A673 (cell line): ENCODE measurements around the gene METTL27. TPM values are rescaled to one million over a fixed set of nuclear protein-coding genes. Genes with fewer than 3 reads are reported as not detected.
"Not testable (repeated sequence)": the region's sequence is repeated elsewhere in the genome, so short reads cannot be mapped to it uniquely, and the experiment has no call there.

ENCODE experiments used
- BruUV-seq: library from RNA; stranded (reverse); fragments of 400-500 nt; replicated peaks from 2 replicates; lab custom pipeline; 2021; lab: Mats Ljungman, UMichigan
- CTCF ChIA-PET: fragments of 300-600 bp; sonication (Branson Sonifier 250); formaldehyde crosslinking; loops from one replicate; lab custom pipeline; 2022; ENCODE audit warnings: antibody characterized with exemption; lab: Charles Lee
- POLR2A ChIA-PET: fragments of 300-600 bp; sonication (Branson Sonifier 250); formaldehyde crosslinking; loops from one replicate; lab custom pipeline; 2022; ENCODE audit warnings: antibody characterized with exemption; ENCODE audit not compliant: low non-redundant PET; lab: Charles Lee
- DNase-seq: peaks from one replicate; pipeline ENCODE4 v3.0.0-alpha.2; 2015; ENCODE audit warnings: low spot score
- H3K27ac ChIP-seq: fragments of 200-600 bp; sonication (generic); 2 replicates; pipeline ENCODE4 v1.5.1; 2016; ENCODE audit warnings: mixed run types, low read depth, mild to moderate bottlenecking, mixed read lengths, antibody characterized with exemption, low read length; ENCODE audit not compliant: poor library complexity, severe bottlenecking
- H3K27me3 ChIP-seq: fragments of 200-600 bp; sonication (generic); replicated peaks from 2 replicates; pipeline ENCODE4 v1.6.1; 2017; ENCODE audit warnings: mixed run types, low read depth, mild to moderate bottlenecking, mixed read lengths, antibody characterized with exemption, low read length; ENCODE audit not compliant: insufficient read depth, poor library complexity
- H3K36me3 ChIP-seq: fragments of 200-600 bp; sonication (generic); 2 replicates; pipeline ENCODE4 v1.6.1; 2016; ENCODE audit warnings: mixed run types, mild to moderate bottlenecking, mixed read lengths, antibody characterized with exemption, low read length; ENCODE audit not compliant: insufficient read depth, poor library complexity, severe bottlenecking
- H3K4me1 ChIP-seq: fragments of 200-600 bp; sonication (generic); 2 replicates; pipeline ENCODE4 v1.6.1; 2017; ENCODE audit warnings: mixed run types, mild to moderate bottlenecking, mixed read lengths, antibody characterized with exemption, low read length; ENCODE audit not compliant: insufficient read depth, poor library complexity, severe bottlenecking
- H3K4me3 ChIP-seq: fragments of 200-600 bp; sonication (generic); 2 replicates; pipeline ENCODE4 v1.5.1; 2016; ENCODE audit warnings: low read depth, mixed run types, mild to moderate bottlenecking, mixed read lengths, low read length; ENCODE audit not compliant: poor library complexity, severe bottlenecking
- H3K9me3 ChIP-seq: fragments of 200-600 bp; sonication (generic); 2 replicates; pipeline ENCODE4 v1.6.1; 2016; ENCODE audit warnings: mixed run types, low read depth, mild to moderate bottlenecking, mixed read lengths, antibody characterized with exemption, low read length; ENCODE audit not compliant: poor library complexity, severe bottlenecking
- EZH2 ChIP-seq: fragments of 200-600 bp; sonication (generic); IDR thresholded peaks from 2 replicates; pipeline ENCODE4 v1.6.1; 2017; ENCODE audit warnings: borderline replicate concordance, low read depth, mild to moderate bottlenecking, mixed read lengths, antibody characterized with exemption, low read length; ENCODE audit not compliant: poor library complexity, severe bottlenecking
- intact Hi-C: fragments of 100-400 bp; cut with micrococcal nuclease; formaldehyde crosslinking; loops from one replicate; pipeline ENCODE4 v1.10.0; 2022; ENCODE audit not compliant: unreplicated experiment
- total RNA-seq: library from RNA; stranded (reverse); gene quantifications from 2 replicates; pipeline ENCODE4 v1.2.3, GENCODE V29; 2021
- TF ChIP-seq, protein P1 (sequence below): fragments of 300-800, 200-600 bp; sonication (generic); conservative IDR thresholded peaks from 2 replicates; pipeline ENCODE4 v1.5.1; 2017; ENCODE audit warnings: low read depth, mild to moderate bottlenecking, antibody characterized with exemption, low read length, moderate library complexity, mixed read lengths

Gene METTL27
- total RNA-seq, 1 experiment from 2014 or later, result not detected

GRCh38 chr7:73850781-73851207 is 8.5 kb upstream of the METTL27 start:
- Histone ChIP-seq H3K9me3 (no peaks in the 10 kb centered on the region), H3K27me3 (no peaks in the 10 kb centered on the region), H3K4me1 (peaks cover 7% of the 10 kb centered on the region), H3K27ac (no peak overlapping the region), H3K4me3 (no peak overlapping the region), H3K36me3 (no peaks in the 10 kb centered on the region)
- TF ChIP-seq EZH2, result no peak
- TF ChIP-seq, protein P1, sequence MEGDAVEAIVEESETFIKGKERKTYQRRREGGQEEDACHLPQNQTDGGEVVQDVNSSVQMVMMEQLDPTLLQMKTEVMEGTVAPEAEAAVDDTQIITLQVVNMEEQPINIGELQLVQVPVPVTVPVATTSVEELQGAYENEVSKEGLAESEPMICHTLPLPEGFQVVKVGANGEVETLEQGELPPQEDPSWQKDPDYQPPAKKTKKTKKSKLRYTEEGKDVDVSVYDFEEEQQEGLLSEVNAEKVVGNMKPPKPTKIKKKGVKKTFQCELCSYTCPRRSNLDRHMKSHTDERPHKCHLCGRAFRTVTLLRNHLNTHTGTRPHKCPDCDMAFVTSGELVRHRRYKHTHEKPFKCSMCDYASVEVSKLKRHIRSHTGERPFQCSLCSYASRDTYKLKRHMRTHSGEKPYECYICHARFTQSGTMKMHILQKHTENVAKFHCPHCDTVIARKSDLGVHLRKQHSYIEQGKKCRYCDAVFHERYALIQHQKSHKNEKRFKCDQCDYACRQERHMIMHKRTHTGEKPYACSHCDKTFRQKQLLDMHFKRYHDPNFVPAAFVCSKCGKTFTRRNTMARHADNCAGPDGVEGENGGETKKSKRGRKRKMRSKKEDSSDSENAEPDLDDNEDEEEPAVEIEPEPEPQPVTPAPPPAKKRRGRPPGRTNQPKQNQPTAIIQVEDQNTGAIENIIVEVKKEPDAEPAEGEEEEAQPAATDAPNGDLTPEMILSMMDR, result no peak
- intact Hi-C loops, result loop anchor here (10.0 kb wide), 1 partner anchor 246 kb away; no protein-coding TSS in a partner anchor
- ChIA-PET POLR2A (no interaction called here), CTCF (interaction anchor here (0.8 kb wide), 1 partner anchor 9 kb away, joined by 3 read pairs; the partner anchor contains the start of gene METTL27)
- peak; percentile 49 for DNase-seq
- BruUV-seq, result no TSS peak

- Histone ChIP-seq H3K4me3 (no peak overlapping the region), H3K27me3 (no peaks in the 10 kb centered on the region), H3K4me1 (peaks cover 7% of the 10 kb centered on the region), H3K27ac (no peak overlapping the region), H3K36me3 (no peaks in the 10 kb centered on the region), H3K9me3 (no peaks in the 10 kb centered on the region)
- ChIA-PET POLR2A (no interaction called here), CTCF (no interaction called here)
- DNase-seq, result no peak
- intact Hi-C loops, result no loop called here
- TF ChIP-seq, protein P1, result no peak
- no peak for TF ChIP-seq EZH2
- BruUV-seq, result no TSS peak
Observed at GRCh38 chr7:73847941-73848723, 5.8 kb upstream of the METTL27 start.

- BruUV-seq, CTCF ChIA-PET, H3K9me3 ChIP-seq, H3K4me3 ChIP-seq, intact Hi-C loops, H3K27me3 ChIP-seq, H3K27ac ChIP-seq, H3K36me3 ChIP-seq, DNase-seq, POLR2A ChIA-PET: not testable (repeated sequence)
- H3K4me1 ChIP-seq, result peaks cover 10% of the 10 kb centered on the region
Observed at GRCh38 chr7:73845701-73846195, 3.4 kb upstream of the METTL27 start.
